H1 (cell line): ENCODE measurements around the gene P3H1. TPM values are rescaled to one million over a fixed set of nuclear protein-coding genes. Genes with fewer than 3 reads are reported as not detected.

Experiments
- CTCF ChIA-PET: fragments of 300-600 bp; sonication (Branson Sonifier 250); formaldehyde crosslinking; loops from one replicate; lab custom pipeline; 2021; ENCODE audit not compliant: partially characterized antibody; lab: Charles Lee
- POLR2A ChIA-PET: fragments of 300-600 bp; sonication (Branson Sonifier 250); formaldehyde crosslinking; loops from one replicate; lab custom pipeline; 2021; ENCODE audit warnings: inconsistent platforms; ENCODE audit not compliant: partially characterized antibody; lab: Charles Lee
- DNase-seq, 2 experiments: peaks; one replicate each; pipeline versions ENCODE4 v3.0.0 to v3.0.0-alpha.2; 2010 to 2022; ENCODE audit warnings: low spot score in 2 of 2, low read depth in 1 of 2, mixed read lengths in 1 of 2
- FAIRE-seq: peaks from 2 replicates; lab custom pipeline; 2011; peaks lifted over from hg19 to GRCh38; lab: Jason Lieb, UNC
- H2AFZ ChIP-seq: 2 replicates; pipeline ENCODE4 v1.8.1; 2012; ENCODE audit warnings: low read length, inconsistent platforms
- H2AK5ac ChIP-seq: 2 replicates; pipeline ENCODE4 v1.6.1; 2013; ENCODE audit warnings: low read depth, low read length
- H2BK120ac ChIP-seq: replicated peaks from 2 replicates; pipeline ENCODE3; 2013; ENCODE audit warnings: low read depth, low read length, inconsistent platforms
- H2BK12ac ChIP-seq: 2 replicates; pipeline ENCODE4 v1.6.1; 2013; ENCODE audit warnings: low read depth, low read length
- H2BK15ac ChIP-seq: 2 replicates; pipeline ENCODE4 v1.6.1; 2013; ENCODE audit warnings: low read length
- H2BK20ac ChIP-seq: 2 replicates; pipeline ENCODE4 v1.6.1; 2013; ENCODE audit warnings: low read length
- H2BK5ac ChIP-seq: 2 replicates; pipeline ENCODE4 v1.6.1; 2013; ENCODE audit warnings: low read depth, low read length
- H3K14ac ChIP-seq: 2 replicates; pipeline ENCODE4 v1.6.1; 2013; ENCODE audit warnings: inconsistent platforms; ENCODE audit not compliant: insufficient read length
- H3K18ac ChIP-seq: 2 replicates; pipeline ENCODE4 v1.6.1; 2013; ENCODE audit warnings: low read length; ENCODE audit errors: extremely low read depth
- H3K23ac ChIP-seq: 2 replicates; pipeline ENCODE4 v1.6.1; 2013; ENCODE audit warnings: inconsistent platforms; ENCODE audit not compliant: insufficient read length
- H3K23me2 ChIP-seq: 2 replicates; pipeline ENCODE4 v1.6.1; 2013; ENCODE audit warnings: low read depth, low read length
- H3K27ac ChIP-seq: 2 replicates; pipeline ENCODE4 v1.6.1; 2011; ENCODE audit warnings: low read depth, low read length, inconsistent platforms
- H3K27me3 ChIP-seq, 4 experiments: replicated peaks in 1 of 4; 1 replicate in 1 of 4; 2 replicates in 3 of 4; pipeline versions ENCODE4 v1.6.1 to v1.8.1; 2011 to 2013; ENCODE audit warnings: low read length in 3 of 4, mild to moderate bottlenecking in 3 of 4, inconsistent platforms in 2 of 4, mixed read lengths in 2 of 4, moderate library complexity in 1 of 4; ENCODE audit not compliant: control insufficient read depth in 3 of 4, insufficient read depth in 3 of 4; ENCODE audit errors: extremely low read depth in 1 of 4
- H3K36me3 ChIP-seq, 4 experiments: 2 replicates each; pipeline versions ENCODE4 v1.6.1 to v1.8.1; 2011 to 2013; ENCODE audit warnings: mild to moderate bottlenecking in 4 of 4, low read length in 3 of 4, moderate library complexity in 2 of 4, control low read depth in 1 of 4, inconsistent platforms in 1 of 4; ENCODE audit not compliant: insufficient read depth in 4 of 4, control insufficient read depth in 2 of 4
- H3K4ac ChIP-seq: replicated peaks from 2 replicates; pipeline ENCODE3; 2013; ENCODE audit warnings: low read length, low read depth, mixed read lengths, inconsistent platforms; ENCODE audit not compliant: insufficient read length
- H3K4me1 ChIP-seq, 4 experiments: replicated peaks in 1 of 4; 1 replicate in 1 of 4; 2 replicates in 3 of 4; pipeline versions ENCODE4 v1.6.1 to v1.8.1; 2011 to 2013; ENCODE audit warnings: low read length in 3 of 4, inconsistent platforms in 2 of 4, mixed read lengths in 1 of 4; ENCODE audit not compliant: insufficient read depth in 4 of 4, control insufficient read depth in 3 of 4
- H3K4me2 ChIP-seq, 2 experiments: 2 replicates each; pipeline versions ENCODE4 v1.6.1 to v1.8.1; 2011 to 2013; ENCODE audit warnings: low read depth in 2 of 2, low read length in 2 of 2, control low read depth in 1 of 2, inconsistent platforms in 1 of 2, mild to moderate bottlenecking in 1 of 2; ENCODE audit not compliant: insufficient read depth in 1 of 2
- H3K4me3 ChIP-seq, 4 experiments: fragments of 200-600, 300-600 bp in 1 of 4; sonication (generic), shearing (Covaris generic), sonication (Bioruptor Twin) in 1 of 4; 2 replicates each; pipeline versions ENCODE4 v1.5.1 to v1.8.1; 2011 to 2016; ENCODE audit warnings: low read length in 4 of 4, low read depth in 3 of 4, control low read depth in 2 of 4, inconsistent platforms in 2 of 4, mild to moderate bottlenecking in 2 of 4, mixed read lengths in 1 of 4, moderate library complexity in 1 of 4; ENCODE audit not compliant: insufficient read depth in 2 of 4; ENCODE audit errors: extremely low read depth in 1 of 4
- H3K56ac ChIP-seq: replicated peaks from 2 replicates; pipeline ENCODE3; 2013; ENCODE audit warnings: low read depth, mild to moderate bottlenecking, mixed read lengths, low read length, inconsistent platforms; ENCODE audit not compliant: insufficient read length
- H3K79me1 ChIP-seq: 2 replicates; pipeline ENCODE4 v1.6.1; 2013; ENCODE audit warnings: low read depth, low read length, control low read depth
- H3K79me2 ChIP-seq, 2 experiments: 2 replicates each; pipeline versions ENCODE4 v1.6.1 to v1.8.1; 2012 to 2013; ENCODE audit warnings: low read length in 2 of 2, mild to moderate bottlenecking in 2 of 2, inconsistent platforms in 1 of 2; ENCODE audit not compliant: insufficient read depth in 2 of 2, control insufficient read depth in 1 of 2
- H3K9ac ChIP-seq, 4 experiments: replicated peaks in 1 of 4; 1 replicate in 1 of 4; 2 replicates in 3 of 4; pipeline versions ENCODE4 v1.6.1 to v1.8.1; 2011 to 2013; ENCODE audit warnings: low read depth in 3 of 4, low read length in 3 of 4, control low read depth in 2 of 4, mild to moderate bottlenecking in 2 of 4, moderate library complexity in 2 of 4, inconsistent platforms in 1 of 4; ENCODE audit errors: extremely low read depth in 1 of 4
- H3K9me3 ChIP-seq, 2 experiments: 2 replicates each; pipeline versions ENCODE4 v1.6.1 to v1.8.1; 2012 to 2013; ENCODE audit warnings: mild to moderate bottlenecking in 2 of 2, moderate library complexity in 2 of 2, control low read depth in 1 of 2, inconsistent platforms in 1 of 2, low read depth in 1 of 2, low read length in 1 of 2, mixed read lengths in 1 of 2; ENCODE audit not compliant: insufficient read depth in 2 of 2
- H4K20me1 ChIP-seq, 2 experiments: replicated peaks in 1 of 2; 2 replicates each; pipeline versions ENCODE3 to v1.8.1; 2011 to 2013; ENCODE audit warnings: inconsistent platforms in 2 of 2, low read length in 2 of 2, mild to moderate bottlenecking in 1 of 2; ENCODE audit not compliant: insufficient read depth in 2 of 2, control insufficient read depth in 1 of 2
- H4K5ac ChIP-seq: 2 replicates; pipeline ENCODE4 v1.6.1; 2013; ENCODE audit warnings: low read length, low read depth, mixed read lengths, inconsistent platforms; ENCODE audit not compliant: insufficient read length
- H4K8ac ChIP-seq: 2 replicates; pipeline ENCODE4 v1.8.0; 2013; ENCODE audit warnings: mild to moderate bottlenecking, moderate library complexity, low read length, inconsistent platforms; ENCODE audit not compliant: insufficient read depth; ENCODE audit errors: extremely low read depth
- H4K91ac ChIP-seq: replicated peaks from 2 replicates; pipeline ENCODE3; 2013; ENCODE audit warnings: low read length, mixed read lengths, inconsistent platforms; ENCODE audit not compliant: insufficient read length
- CHD1 ChIP-seq: IDR thresholded peaks from 2 replicates; pipeline ENCODE4 v1.6.1; 2012; ENCODE audit warnings: low read depth, low read length, improper control_type of control experiment
- FOSL1 ChIP-seq: IDR thresholded peaks from 2 replicates; pipeline ENCODE4 v1.6.1; 2011; ENCODE audit warnings: mild to moderate bottlenecking, low read depth, low read length, moderate library complexity; ENCODE audit not compliant: insufficient read depth
- MAFK ChIP-seq: IDR thresholded peaks from 2 replicates; pipeline ENCODE4 v1.6.1; 2012; ENCODE audit warnings: low read depth, mild to moderate bottlenecking, improper control_type of control experiment, low read length
- PHF8 ChIP-seq: fragments of 200-600 bp; sonication (generic); conservative IDR thresholded peaks from 2 replicates; pipeline ENCODE4 v1.7.1; 2012; ENCODE audit warnings: low read depth, mild to moderate bottlenecking, inconsistent platforms, low read length, moderate library complexity
- POLR2A ChIP-seq, 2 experiments: IDR thresholded peaks; 1 replicate in 1 of 2; 2 replicates in 1 of 2; pipeline ENCODE4 v1.6.1; 2011; ENCODE audit warnings: low read depth in 2 of 2, low read length in 2 of 2, mild to moderate bottlenecking in 2 of 2; ENCODE audit errors: control extremely low read depth in 1 of 2
- RBBP5 ChIP-seq: IDR thresholded peaks from 2 replicates; pipeline ENCODE4 v1.7.1; 2012; ENCODE audit warnings: low read depth, mild to moderate bottlenecking, inconsistent platforms, low read length, moderate library complexity, borderline replicate concordance
- RNF2 ChIP-seq: fragments of 200-900, 300-1000 bp; sonication (generic); IDR thresholded peaks from 2 replicates; pipeline ENCODE4 v1.7.1; 2016; ENCODE audit warnings: borderline replicate concordance, low read depth, mild to moderate bottlenecking, antibody characterized with exemption, low read length; ENCODE audit not compliant: poor library complexity, severe bottlenecking; ENCODE audit errors: missing control alignments
- SIN3A ChIP-seq, 2 experiments: IDR thresholded peaks in 1 of 2; conservative IDR thresholded peaks in 1 of 2; 2 replicates each; pipeline ENCODE4 v1.6.1; 2011 to 2012; ENCODE audit warnings: low read length in 2 of 2, improper control_type of control experiment in 1 of 2, low read depth in 1 of 2, mild to moderate bottlenecking in 1 of 2
- SIX5 ChIP-seq: IDR thresholded peaks from 2 replicates; pipeline ENCODE4 v1.6.1; 2011; ENCODE audit warnings: mild to moderate bottlenecking, low read depth, low read length
- TAF7 ChIP-seq: optimal IDR thresholded peaks from 2 replicates; pipeline ENCODE3; 2011; ENCODE audit warnings: low read depth, mild to moderate bottlenecking, inconsistent platforms, low read length, moderate library complexity, borderline replicate concordance
- WGBS, 2 experiments: shearing (Covaris generic) in 1 of 2; methylation state at CpG; one replicate each; pipeline versions ENCODE4 v1.1.6 to v1.1.7; 2013 to 2015; ENCODE audit warnings: low lambda C conversion rate in 2 of 2, mixed read lengths in 2 of 2, inconsistent platforms in 1 of 2, low coverage in 1 of 2, missing lambda C conversion rate in 1 of 2; ENCODE audit not compliant: insufficient replicate concordance in 2 of 2, insufficient coverage in 1 of 2, insufficient read length in 1 of 2; ENCODE audit errors: extremely low coverage in 1 of 2, missing lambda C conversion rate in 1 of 2; 5-methylcytosine and 5-hydroxymethylcytosine counted together
- polyA plus RNA-seq, 7 experiments: library from polyadenylated mRNA; depleted of rRNA in 3 of 7; stranded (reverse) in 5 of 7; unstranded in 2 of 7; fragments of >200 nt in 5 of 7; fragments of 200-250 nt in 2 of 7; gene quantifications; 1 replicate in 5 of 7; 2 replicates in 1 of 7; 4 replicates in 1 of 7; pipeline versions ENCODE4 v1.2.1 to v1.2.3, GENCODE V29; 2011 to 2013; ENCODE audit warnings: missing spikeins in 2 of 7, mixed read lengths in 2 of 7
- total RNA-seq: library from RNA; stranded (reverse); fragmentation: NEBNext Ultra II Directional; extraction: Animal tissue kit (Norgen Biotek cat#: 25700); gene quantifications from 2 replicates; pipeline ENCODE4 v1.2.1, GENCODE V29; 2021
- TF ChIP-seq, protein P1 (sequence below): IDR thresholded peaks from 2 replicates; pipeline ENCODE4 v1.6.1; 2011; ENCODE audit warnings: low read length, improper control_type of control experiment

The P3H1 gene
- total and polyA plus RNA-seq, 2 of the 8 experiments (the other 6 are each of a cell fraction or from before 2014, with no cell fraction given) = 58.4 to 87.5 TPM

DNA sequence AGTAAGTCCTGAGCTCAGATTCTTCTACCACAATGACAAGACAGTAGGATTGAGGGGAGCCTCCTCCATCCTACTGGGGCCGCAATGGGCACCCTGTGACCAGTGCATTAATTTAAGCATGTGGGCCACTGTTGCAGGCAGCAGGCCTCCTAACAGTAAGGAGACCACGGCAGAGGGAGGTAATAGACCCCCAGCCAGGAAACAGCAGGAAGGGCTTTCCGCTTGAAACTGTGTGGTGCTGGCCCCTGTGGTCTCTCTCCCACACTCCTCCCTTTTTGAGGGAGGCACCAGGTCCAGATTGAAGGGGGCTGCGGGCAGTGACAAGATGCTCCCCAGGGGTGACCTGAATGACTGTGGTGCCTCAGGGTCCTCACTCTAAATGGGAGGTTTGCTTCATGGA lies 25.1 kb downstream of the P3H1 start:
- H4K5ac ChIP-seq = no peak overlapping the region
- no peak for FAIRE-seq
- peaks cover 3% of the 10 kb centered on the region; the same call in 1 of the 2 replicates for H3K79me1 ChIP-seq
- 0 out of 2 replicates have a peak overlapping the region, but pooled peaks have one; percentile 95 for H2BK15ac ChIP-seq
- H3K56ac ChIP-seq = no peak overlapping the region
- H3K23ac ChIP-seq = no peak overlapping the region
- H2BK20ac ChIP-seq = peak overlapping the region; percentile 98; the same call in 1 of the 2 replicates
- no peaks in the 10 kb centered on the region for H3K9me3 ChIP-seq
- H3K9ac ChIP-seq = no peak overlapping the region
- H3K18ac ChIP-seq = peak overlapping the region; percentile 95
- no peak overlapping the region for H3K4ac ChIP-seq
- peak overlapping the region; percentile 78 for H2BK120ac ChIP-seq
- POLR2A ChIA-PET = interaction anchor here (0.8 to 3.9 kb wide), 5 partner anchors 24 to 60 kb away, joined by 3 to 32 read pairs (median 3); partner anchors contain the start of genes C1orf50, P3H1 and YBX1
- no peak for DNase-seq
- no peaks in the 10 kb centered on the region for H3K27me3 ChIP-seq
- H3K4me1 ChIP-seq = peaks cover 0 to 38% (median 28%) of the 10 kb centered on the region in 4 experiments; a peak in 6 of 7 replicates
- H4K91ac ChIP-seq = peak overlapping the region; percentile 97
- peaks cover 0 to 2% of the 10 kb centered on the region in 2 experiments for H4K20me1 ChIP-seq
- peak overlapping the region; percentile 99 for H2BK12ac ChIP-seq
- no peak overlapping the region for H3K14ac ChIP-seq
- no peak overlapping the region for H2AFZ ChIP-seq
- H3K36me3 ChIP-seq = peaks cover 2 to 7% (median 3%) of the 10 kb centered on the region in 4 experiments; a peak in 5 of 8 replicates
- H3K79me2 ChIP-seq = no peaks in the 10 kb centered on the region
- no peak overlapping the region for H3K27ac ChIP-seq
- CTCF ChIA-PET = interaction anchor here (1.2 to 9.8 kb wide), 4 partner anchors 11 to 164 kb away, joined by 4 to 77 read pairs (median 6); partner anchors contain the start of genes C1orf50 and P3H1
- peak overlapping the region in 1 of 2 experiments; percentile 77; a peak in 1 of 4 replicates for H3K4me2 ChIP-seq
- 85% methylated on average over 4 of the region's 4 CpGs; no CpG with 5 or more reads in 1 of the 2 experiments for WGBS, 2 experiments
- H3K23me2 ChIP-seq = peaks cover 5% of the 10 kb centered on the region; the same call in 1 of the 2 replicates
- H2BK5ac ChIP-seq = peak overlapping the region; percentile 94; the same call in 1 of the 2 replicates
- peak overlapping the region; percentile 93; the same call in 1 of the 2 replicates for H2AK5ac ChIP-seq
- no peak overlapping the region for H3K4me3 ChIP-seq
- no peak overlapping the region for H4K8ac ChIP-seq
- TF ChIP-seq, protein P1, sequence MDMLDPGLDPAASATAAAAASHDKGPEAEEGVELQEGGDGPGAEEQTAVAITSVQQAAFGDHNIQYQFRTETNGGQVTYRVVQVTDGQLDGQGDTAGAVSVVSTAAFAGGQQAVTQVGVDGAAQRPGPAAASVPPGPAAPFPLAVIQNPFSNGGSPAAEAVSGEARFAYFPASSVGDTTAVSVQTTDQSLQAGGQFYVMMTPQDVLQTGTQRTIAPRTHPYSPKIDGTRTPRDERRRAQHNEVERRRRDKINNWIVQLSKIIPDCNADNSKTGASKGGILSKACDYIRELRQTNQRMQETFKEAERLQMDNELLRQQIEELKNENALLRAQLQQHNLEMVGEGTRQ = no peak
- TF ChIP-seq TAF7 = no peak
- TF ChIP-seq SIN3A (conservative IDR thresholded peaks at IDR 0.05 in 1 of 2, IDR thresholded peaks at IDR 0.05 in 1 of 2; ENCODE audit: low read depth in 1 of 2, low read length in 2 of 2) = no peak
- TF ChIP-seq MAFK = no peak
- no peak for TF ChIP-seq RNF2
- TF ChIP-seq RBBP5 = no peak
- TF ChIP-seq SIX5 = no peak
- no peak for TF ChIP-seq FOSL1
- TF ChIP-seq PHF8 = no peak
- no peak for TF ChIP-seq CHD1
- no peak for TF ChIP-seq POLR2A (IDR thresholded peaks at IDR 0.05; ENCODE audit: control extremely low read depth in 1 of 2, low read depth in 2 of 2, low read length in 2 of 2)
